Calu3 (cell line): Measurements from ENCODE around the gene ESRRB. TPM values are rescaled to one million over a fixed set of nuclear protein-coding genes. Genes with fewer than 3 reads are reported as not detected.

Experiments used
- Bru-seq: library from RNA; stranded (reverse); fragments of 400-500 nt; gene quantifications from one replicate; lab custom pipeline; 2021; lab: Mats Ljungman, UMichigan
- BruChase-seq, 2 experiments: library from RNA; stranded (reverse); fragments of 400-500 nt; gene quantifications; one replicate each; lab custom pipeline; 2021; lab: Mats Ljungman, UMichigan
- BruUV-seq: library from RNA; stranded (reverse); fragments of 400-500 nt; replicated peaks from 2 replicates; lab custom pipeline; 2021; lab: Mats Ljungman, UMichigan
- CTCF ChIA-PET: fragments of 300-600 bp; sonication (Branson Sonifier 250); formaldehyde crosslinking; loops from one replicate; lab custom pipeline; 2022; ENCODE audit warnings: antibody characterized with exemption; lab: Charles Lee
- DNase-seq: peaks from one replicate; pipeline ENCODE4 v3.0.0; 2022
- H3K27ac Mint-ChIP-seq: one replicate; pipeline ENCODE4 v1.8.0; 2022; ENCODE audit warnings: mixed read lengths; ENCODE audit not compliant: unreplicated experiment
- H3K27me3 Mint-ChIP-seq: one replicate; pipeline ENCODE4 v1.8.0; 2022; ENCODE audit warnings: mixed read lengths; ENCODE audit not compliant: unreplicated experiment
- H3K36me3 Mint-ChIP-seq: one replicate; pipeline ENCODE4 v1.8.0; 2022; ENCODE audit warnings: mild to moderate bottlenecking, moderate library complexity, mixed read lengths; ENCODE audit not compliant: insufficient read depth, unreplicated experiment
- H3K4me1 Mint-ChIP-seq: one replicate; pipeline ENCODE4 v1.8.0; 2022; ENCODE audit warnings: mild to moderate bottlenecking, low read depth, mixed read lengths; ENCODE audit not compliant: unreplicated experiment
- H3K4me3 Mint-ChIP-seq: one replicate; pipeline ENCODE4 v1.8.0; 2022; ENCODE audit warnings: mild to moderate bottlenecking, low read depth, moderate library complexity, mixed read lengths; ENCODE audit not compliant: unreplicated experiment
- H3K9me3 Mint-ChIP-seq: one replicate; pipeline ENCODE4 v1.8.0; 2022; ENCODE audit warnings: low read depth, mixed read lengths; ENCODE audit not compliant: unreplicated experiment
- CTCF ChIP-seq: fragments of 200-600 bp; IDR thresholded peaks from one replicate; pipeline ENCODE4 v1.8.0; 2022; ENCODE audit warnings: antibody characterized with exemption; ENCODE audit not compliant: unreplicated experiment
- intact Hi-C: fragments of 100-400 bp; cut with micrococcal nuclease; formaldehyde crosslinking; loops from one replicate; pipeline ENCODE4 v1.10.0; 2022; ENCODE audit not compliant: unreplicated experiment
- long read RNA-seq: library from polyadenylated mRNA; stranded (forward); transcript quantifications from one replicate; pipeline ENCODE4 v2.0.0, GENCODE V29; 2022
- total RNA-seq: library from RNA; stranded (reverse); gene quantifications from 2 replicates; pipeline ENCODE4 v1.2.3, GENCODE V29; 2022

The ESRRB gene
- total RNA-seq (0.21 and 0.27 TPM in 2 replicates), Bru-seq, nascent RNA (percentile 29 among the genes with signal in this experiment), BruChase-seq, experiment 1, labeled RNA remaining after a 6-hour chase (percentile 38 among the genes with signal in this experiment), BruChase-seq, experiment 2, labeled RNA remaining after a 2-hour chase (percentile 38 among the genes with signal in this experiment)
- long read RNA-seq: 0 reads

- Mint-ChIP-seq H3K27ac (peak within 1 kb of the TSS; percentile 71), H3K4me1 (peaks cover 8% of the 10 kb centered on the region), H3K27me3 (peaks cover 93% of the 10 kb centered on the region), H3K36me3 (peaks cover 5% of the 10 kb centered on the region), H3K9me3 (no peaks in the 10 kb centered on the region), H3K4me3 (peak within 1 kb of the TSS; percentile 88)
- CTCF ChIA-PET: interaction anchor here (0.6 kb wide), 2 partner anchors 12 to 125 kb away, joined by 3 to 7 read pairs; no protein-coding TSS in a partner anchor
- no TSS peak for BruUV-seq
- peak; percentile 12 for DNase-seq
- intact Hi-C loops: no loop called here
- no peak for TF ChIP-seq CTCF
Observed at GRCh38 chr14:76375947-76376404, at the start of gene ESRRB. Gene ESRRB, plus strand, starts transcription at chr14:76376137. Its CDS starts 265 bp downstream, at chr14:76376402.

GRCh38 chr14:76326918-76327689 is 48.8 kb upstream of the ESRRB start:
- no peaks in the 10 kb centered on the region for H3K9me3 Mint-ChIP-seq
- H3K27me3 Mint-ChIP-seq: peaks cover 87% of the 10 kb centered on the region
- no peak for TF ChIP-seq CTCF
- H3K4me3 Mint-ChIP-seq: no peak overlapping the region
- H3K36me3 Mint-ChIP-seq: no peaks in the 10 kb centered on the region
- no peaks in the 10 kb centered on the region for H3K4me1 Mint-ChIP-seq
- CTCF ChIA-PET: no interaction called here
- intact Hi-C loops: no loop called here
- no peak overlapping the region for H3K27ac Mint-ChIP-seq
- no peak for DNase-seq
- BruUV-seq: no TSS peak

- no peak for DNase-seq
- H3K27ac Mint-ChIP-seq: no peak overlapping the region
- H3K4me1 Mint-ChIP-seq: no peaks in the 10 kb centered on the region
- intact Hi-C loops: no loop called here
- H3K9me3 Mint-ChIP-seq: no peaks in the 10 kb centered on the region
- no TSS peak for BruUV-seq
- peaks cover 72% of the 10 kb centered on the region for H3K27me3 Mint-ChIP-seq
- no peaks in the 10 kb centered on the region for H3K36me3 Mint-ChIP-seq
- CTCF ChIA-PET: no interaction called here
- no peak overlapping the region for H3K4me3 Mint-ChIP-seq
- TF ChIP-seq CTCF: no peak
Observed at GRCh38 chr14:76328457-76329137, 47.3 kb upstream of the ESRRB start.

GRCh38 chr14:76329154-76329928 is 46.6 kb upstream of the ESRRB start:
- H3K27ac Mint-ChIP-seq: no peak overlapping the region
- no peaks in the 10 kb centered on the region for H3K9me3 Mint-ChIP-seq
- CTCF ChIA-PET: no interaction called here
- BruUV-seq: no TSS peak
- DNase-seq: no peak
- H3K27me3 Mint-ChIP-seq: peaks cover 65% of the 10 kb centered on the region
- no peak for TF ChIP-seq CTCF
- H3K36me3 Mint-ChIP-seq: no peaks in the 10 kb centered on the region
- intact Hi-C loops: no loop called here
- no peaks in the 10 kb centered on the region for H3K4me1 Mint-ChIP-seq
- H3K4me3 Mint-ChIP-seq: no peak overlapping the region
